ENCODE measurements around the gene LMO1. TPM values are rescaled to one million over a fixed set of nuclear protein-coding genes. Genes with fewer than 3 reads are reported as not detected.

LMO1 gene
- total and polyA plus RNA-seq, 11 donors, result 0.42 to 4.1 (median 2.1) TPM; not detected in 1

- 58 to 82% (median 72%) methylated on average over 5 of the region's 5 CpGs for WGBS, 4 donors
- H3K4me3 ChIP-seq, result no peak overlapping the region
- H3K27ac ChIP-seq, result no peak overlapping the region
- H3K4me1 ChIP-seq, result peaks cover 0 to 3% (median 0%) of the 10 kb centered on the region in 12 donors
- H3K27me3 ChIP-seq, result peaks cover 0 to 9% (median 0%) of the 10 kb centered on the region in 9 donors
- no peak for TF ChIP-seq POLR2A (IDR thresholded peaks at IDR 0.05)
- no peak for TF ChIP-seq CTCF (IDR thresholded peaks at IDR 0.05)
- H3K36me3 ChIP-seq, result no peaks in the 10 kb centered on the region
- ATAC-seq (no peak), DNase-seq (peak in 1 of 5 donors; percentile 3)
- no peaks in the 10 kb centered on the region for H3K9me3 ChIP-seq
- intact Hi-C loops (cut with DNase I), result no loop called here
Observed at GRCh38 chr11:8296038-8296649, 32.5 kb upstream of the LMO1 start.

GRCh38 chr11:8294251-8294935, 30.7 kb upstream of the LMO1 start:
- TF ChIP-seq POLR2A (IDR thresholded peaks at IDR 0.05) (no peak), CTCF (IDR thresholded peaks at IDR 0.05) (no peak)
- H3K4me3 ChIP-seq, result no peak overlapping the region
- ATAC-seq (no peak), DNase-seq (no peak)
- H3K27ac ChIP-seq, result no peak overlapping the region
- H3K4me1 ChIP-seq, result peaks cover 0 to 12% (median 0%) of the 10 kb centered on the region in 12 donors
- H3K27me3 ChIP-seq, result peaks cover 0 to 9% (median 0%) of the 10 kb centered on the region in 9 donors
- H3K36me3 ChIP-seq, result no peaks in the 10 kb centered on the region
- intact Hi-C loops (cut with DNase I), result no loop called here
- no peaks in the 10 kb centered on the region for H3K9me3 ChIP-seq
- 88 to 93% (median 90%) methylated on average over 8 of the region's 8 CpGs for WGBS, 4 donors

GRCh38 chr11:8293171-8293570, 29.5 kb upstream of the LMO1 start:
- WGBS, 4 donors, result 89 to 95% (median 92%) methylated on average over 7 of the region's 7 CpGs
- no peak for ATAC-seq
- TF ChIP-seq POLR2A (IDR thresholded peaks at IDR 0.05), result no peak

GRCh38 chr11:8292351-8292750, 28.7 kb upstream of the LMO1 start:
- no peak overlapping the region for H3K27ac ChIP-seq
- ATAC-seq (no peak), DNase-seq (no peak)
- no peaks in the 10 kb centered on the region for H3K9me3 ChIP-seq
- peaks cover 0 to 9% (median 0%) of the 10 kb centered on the region in 9 donors for H3K27me3 ChIP-seq
- H3K4me3 ChIP-seq, result no peak overlapping the region
- 87 to 96% (median 93%) methylated on average over 10 of the region's 10 CpGs for WGBS, 4 donors
- no peak for TF ChIP-seq CTCF (IDR thresholded peaks at IDR 0.05)
- TF ChIP-seq POLR2A (IDR thresholded peaks at IDR 0.05), result no peak
- H3K4me1 ChIP-seq, result peaks cover 0 to 18% (median 0%) of the 10 kb centered on the region in 12 donors
- H3K36me3 ChIP-seq, result no peaks in the 10 kb centered on the region
- intact Hi-C loops (cut with DNase I), result no loop called here

More at GRCh38 chr11:8293171-8293570, 29.5 kb upstream of the LMO1 start:
- H3K36me3 ChIP-seq, result no peaks in the 10 kb centered on the region
- H3K4me1 ChIP-seq, result peaks cover 0 to 18% (median 0%) of the 10 kb centered on the region in 12 donors
- no peak overlapping the region for H3K27ac ChIP-seq
- intact Hi-C loops (cut with DNase I), result no loop called here
- H3K9me3 ChIP-seq, result no peaks in the 10 kb centered on the region
- H3K27me3 ChIP-seq, result peaks cover 0 to 9% (median 0%) of the 10 kb centered on the region in 9 donors
- no peak overlapping the region for H3K4me3 ChIP-seq
- no peak for DNase-seq

Measured in heart left ventricle (tissue), 16 donors.